IPS-20b (cell line): Measurements from ENCODE around the gene DPAGT1.
"Not testable (repeated sequence)": the region's sequence is repeated elsewhere in the genome, so short reads cannot be mapped to it uniquely, and the experiment has no call there.

Experiments used
- H3K27ac ChIP-seq: one replicate; pipeline ENCODE4 v1.5.1; 2013; ENCODE audit warnings: low read length
- H3K27me3 ChIP-seq: 2 replicates; pipeline ENCODE4 v1.6.1; 2013; ENCODE audit warnings: mild to moderate bottlenecking, low read length, inconsistent platforms; ENCODE audit not compliant: insufficient read depth
- H3K36me3 ChIP-seq: 2 replicates; pipeline ENCODE4 v1.6.1; 2013; ENCODE audit warnings: low read depth, mild to moderate bottlenecking, inconsistent platforms, low read length, moderate library complexity; ENCODE audit not compliant: insufficient read depth
- H3K4me1 ChIP-seq: 2 replicates; pipeline ENCODE4 v1.6.1; 2013; ENCODE audit warnings: mild to moderate bottlenecking, control low read depth, inconsistent platforms, low read length, moderate library complexity; ENCODE audit not compliant: insufficient read depth
- H3K4me3 ChIP-seq: 2 replicates; pipeline ENCODE4 v1.5.1; 2013; ENCODE audit warnings: mild to moderate bottlenecking, low read length, inconsistent platforms
- H3K9ac ChIP-seq: 2 replicates; pipeline ENCODE4 v1.6.1; 2013; ENCODE audit warnings: low read depth, mild to moderate bottlenecking, inconsistent platforms, low read length, moderate library complexity
- H3K9me3 ChIP-seq: 2 replicates; pipeline ENCODE4 v1.6.1; 2013; ENCODE audit warnings: mild to moderate bottlenecking, low read depth, low read length, inconsistent platforms; ENCODE audit not compliant: insufficient read depth

The DPAGT1 gene

GRCh38 chr11:119067371-119068222 lies 34.1 kb downstream of the DPAGT1 start, which contains the start of gene VPS11:
VPS11 (plus strand) TSS chr11:119067818; CDS start chr11:119067824, 6 bp downstream.
- Histone ChIP-seq H3K4me3 (peak within 1 kb of the TSS; percentile 90), H3K4me1 (no peaks in the 10 kb centered on the region), H3K36me3 (peaks cover 23% of the 10 kb centered on the region), H3K9me3 (no peaks in the 10 kb centered on the region), H3K27ac (no peak within 1 kb of the TSS), H3K27me3 (no peaks in the 10 kb centered on the region), H3K9ac (peak within 1 kb of the TSS; percentile 89)

DNA sequence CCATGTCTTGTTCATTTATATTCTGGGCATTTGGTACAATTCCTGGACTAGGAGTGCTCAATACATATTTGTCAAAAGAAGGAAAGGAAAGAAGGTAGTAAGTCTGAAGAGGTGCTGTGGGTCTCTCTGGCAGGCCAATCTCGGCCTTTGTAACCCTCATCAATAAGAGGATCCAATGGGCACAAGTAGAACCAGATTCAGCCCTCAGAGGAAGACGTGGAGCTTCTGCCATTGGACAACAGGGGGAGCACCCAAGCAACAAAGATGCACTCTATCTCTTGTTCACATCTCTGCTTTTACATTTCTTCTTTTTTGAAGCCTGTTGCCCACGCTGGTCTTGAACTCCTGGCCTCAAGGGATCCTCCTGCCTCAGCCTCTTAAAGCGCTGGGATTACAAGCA lies 36.3 kb downstream of the DPAGT1 start:
- Histone ChIP-seq H3K4me1 (no peaks in the 10 kb centered on the region), H3K9me3 (no peaks in the 10 kb centered on the region), H3K27me3 (no peaks in the 10 kb centered on the region), H3K27ac (no peak overlapping the region), H3K4me3 (no peak overlapping the region), H3K36me3 (peaks cover 5% of the 10 kb centered on the region), H3K9ac (no peak overlapping the region)

DNA sequence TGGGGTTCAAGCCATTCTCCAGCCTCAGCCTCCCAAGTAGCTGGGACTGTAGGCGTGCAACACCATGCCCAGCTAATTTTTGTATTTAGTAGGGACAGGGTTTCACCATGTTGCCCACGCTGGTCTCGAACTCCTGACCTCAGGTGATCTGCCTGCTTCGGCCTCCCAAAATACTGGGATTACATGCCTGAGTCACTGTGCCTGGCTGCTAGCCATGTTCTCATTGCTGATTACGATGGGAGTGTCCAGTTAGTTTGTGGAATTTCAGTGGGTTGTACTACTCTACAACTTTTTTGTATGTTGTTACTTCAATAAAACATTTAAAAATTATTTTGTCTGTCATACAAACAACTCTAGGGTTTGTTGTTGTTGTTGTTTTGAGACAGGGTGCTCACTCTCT lies 38.9 kb downstream of the DPAGT1 start:
- H3K27ac ChIP-seq, result no peak overlapping the region
- H3K9ac ChIP-seq, result no peak overlapping the region
- no peaks in the 10 kb centered on the region for H3K9me3 ChIP-seq
- no peaks in the 10 kb centered on the region for H3K4me1 ChIP-seq
- no peak overlapping the region for H3K4me3 ChIP-seq
- no peaks in the 10 kb centered on the region for H3K36me3 ChIP-seq
- no peaks in the 10 kb centered on the region for H3K27me3 ChIP-seq

DNA sequence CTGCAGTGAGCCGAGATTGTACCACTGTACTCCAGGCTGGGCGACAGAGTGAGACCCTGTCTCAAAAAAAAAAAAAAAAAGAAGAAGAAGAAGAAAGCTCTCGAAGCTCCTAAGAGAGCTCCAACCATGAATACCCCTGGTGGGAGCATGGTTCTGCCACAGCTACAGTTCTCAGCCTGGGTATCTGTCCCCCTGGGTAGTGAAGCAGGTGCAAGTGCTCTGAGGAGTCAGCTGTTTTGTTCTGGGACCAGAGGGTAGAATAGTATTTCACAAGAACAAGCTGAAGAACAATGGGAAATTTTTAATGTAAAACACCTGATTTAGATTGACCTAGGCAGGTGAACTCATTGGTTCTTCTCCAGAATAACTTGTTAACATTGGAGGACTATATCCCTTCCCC lies 40.4 kb downstream of the DPAGT1 start:
- H3K9ac ChIP-seq, result no peak overlapping the region
- H3K27me3 ChIP-seq, result no peaks in the 10 kb centered on the region
- H3K4me3 ChIP-seq, result no peak overlapping the region
- no peak overlapping the region for H3K27ac ChIP-seq
- no peaks in the 10 kb centered on the region for H3K36me3 ChIP-seq
- no peaks in the 10 kb centered on the region for H3K9me3 ChIP-seq
- H3K4me1 ChIP-seq, result no peaks in the 10 kb centered on the region

GRCh38 chr11:119059128-119059527 lies 42.5 kb downstream of the DPAGT1 start:
- H3K9ac ChIP-seq, H3K9me3 ChIP-seq, H3K4me3 ChIP-seq, H3K27me3 ChIP-seq, H3K4me1 ChIP-seq, H3K27ac ChIP-seq: not testable (repeated sequence)
- H3K36me3 ChIP-seq, result peaks cover 18% of the 10 kb centered on the region

GRCh38 chr11:119057000-119057769 lies 44.5 kb downstream of the DPAGT1 start, which contains the start of gene HYOU1:
HYOU1 (minus strand) TSS chr11:119057205; CDS start chr11:119056160, 1,045 bp downstream.
- Histone ChIP-seq H3K9ac (peak within 1 kb of the TSS; percentile 98), H3K27me3 (no peaks in the 10 kb centered on the region), H3K27ac (peak within 1 kb of the TSS; percentile 83), H3K4me1 (peaks cover 4% of the 10 kb centered on the region; the same call in 1 of the 2 replicates), H3K4me3 (peak within 1 kb of the TSS; percentile 100), H3K36me3 (peaks cover 37% of the 10 kb centered on the region), H3K9me3 (no peaks in the 10 kb centered on the region)

DNA sequence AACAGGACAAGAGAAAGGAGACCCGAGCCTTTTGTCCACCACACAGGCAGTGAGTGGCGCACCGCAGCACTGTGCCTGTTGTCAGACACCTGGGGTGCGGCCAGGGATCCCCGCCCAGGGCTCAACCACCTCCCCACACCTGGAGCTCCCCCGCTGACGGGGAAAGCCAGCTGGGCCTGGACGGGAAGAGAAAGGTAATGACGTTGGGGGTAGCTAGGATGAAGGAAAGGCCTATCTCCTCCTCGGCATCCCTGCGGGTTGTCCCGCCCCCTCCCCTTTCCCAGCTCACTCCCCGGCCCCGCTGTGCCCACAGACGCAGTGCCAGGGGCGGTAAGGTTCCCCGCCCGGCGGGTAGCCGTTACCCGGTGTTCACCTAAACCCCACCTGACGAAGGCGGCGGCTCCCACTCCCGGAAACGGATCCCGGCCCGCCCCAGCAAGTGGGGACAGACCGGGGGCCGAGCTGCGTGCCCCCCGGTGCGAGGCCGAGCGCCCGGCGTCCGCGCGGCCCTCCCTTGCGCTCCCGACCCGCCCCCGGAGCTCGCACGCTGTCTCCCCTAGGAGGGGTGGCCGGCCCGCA lies 45.1 kb downstream of the DPAGT1 start:
- peaks cover 44% of the 10 kb centered on the region for H3K36me3 ChIP-seq

DNA sequence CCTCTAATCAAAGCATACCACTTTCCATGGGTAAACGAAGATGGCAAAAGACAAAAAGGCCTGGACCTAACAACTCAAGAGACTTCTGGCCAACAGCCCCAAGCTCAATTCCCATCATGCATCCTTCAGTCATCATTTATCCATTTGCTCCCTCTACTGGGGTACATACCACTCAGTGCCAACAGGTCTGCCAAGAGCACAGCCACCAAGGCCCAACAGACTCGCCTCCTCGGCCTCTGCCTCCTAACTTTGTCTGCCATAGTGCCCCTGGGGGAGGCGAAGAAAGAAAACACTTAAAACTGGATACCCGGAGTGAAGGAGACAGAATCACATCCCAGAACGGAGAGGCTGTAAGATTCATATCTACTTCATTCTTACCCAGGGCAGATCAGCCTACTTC lies 45.8 kb downstream of the DPAGT1 start:
- Histone ChIP-seq H3K27ac (peak overlapping the region; percentile 43), H3K4me3 (peak overlapping the region; percentile 94), H3K27me3 (no peaks in the 10 kb centered on the region)

More for the DNA sequence above, 45.1 kb downstream of the DPAGT1 start:
- Histone ChIP-seq H3K27ac (peak overlapping the region; percentile 43), H3K27me3 (no peaks in the 10 kb centered on the region), H3K9me3 (no peaks in the 10 kb centered on the region), H3K4me3 (peak overlapping the region; percentile 94), H3K9ac (peak overlapping the region; percentile 83; the same call in 1 of the 2 replicates), H3K4me1 (peaks cover 4% of the 10 kb centered on the region; the same call in 1 of the 2 replicates)

GRCh38 chr11:119054418-119054817 lies 47.2 kb downstream of the DPAGT1 start:
- H3K27me3 ChIP-seq, result no peaks in the 10 kb centered on the region
- no peak overlapping the region for H3K27ac ChIP-seq
- H3K9me3 ChIP-seq, result no peaks in the 10 kb centered on the region
- peaks cover 4% of the 10 kb centered on the region; the same call in 1 of the 2 replicates for H3K4me1 ChIP-seq
- H3K9ac ChIP-seq, result no peak overlapping the region
- H3K4me3 ChIP-seq, result no peak overlapping the region
- peaks cover 65% of the 10 kb centered on the region for H3K36me3 ChIP-seq

More for the DNA sequence above, 45.8 kb downstream of the DPAGT1 start:
- H3K4me1 ChIP-seq, result peaks cover 4% of the 10 kb centered on the region; the same call in 1 of the 2 replicates
- peak overlapping the region; percentile 83; the same call in 1 of the 2 replicates for H3K9ac ChIP-seq
- H3K36me3 ChIP-seq, result peaks cover 50% of the 10 kb centered on the region
- no peaks in the 10 kb centered on the region for H3K9me3 ChIP-seq

- Histone ChIP-seq H3K27me3 (no peaks in the 10 kb centered on the region), H3K36me3 (peaks cover 86% of the 10 kb centered on the region), H3K27ac (no peak overlapping the region), H3K9me3 (no peaks in the 10 kb centered on the region), H3K9ac (no peak overlapping the region), H3K4me1 (peaks cover 4% of the 10 kb centered on the region; the same call in 1 of the 2 replicates), H3K4me3 (no peak overlapping the region)
Observed at GRCh38 chr11:119052163-119052814, 49.4 kb downstream of the DPAGT1 start.
